ENCODE measurements around the gene BPIFA1.

Gene BPIFA1

GRCh38 chr20:33240923-33241322, 5.1 kb downstream of the BPIFA1 start:
- ATAC-seq (no peak), DNase-seq (no peak)

GRCh38 chr20:33242319-33243100, 6.7 kb downstream of the BPIFA1 start:
- no peak for ATAC-seq
- no peak for DNase-seq

DNA sequence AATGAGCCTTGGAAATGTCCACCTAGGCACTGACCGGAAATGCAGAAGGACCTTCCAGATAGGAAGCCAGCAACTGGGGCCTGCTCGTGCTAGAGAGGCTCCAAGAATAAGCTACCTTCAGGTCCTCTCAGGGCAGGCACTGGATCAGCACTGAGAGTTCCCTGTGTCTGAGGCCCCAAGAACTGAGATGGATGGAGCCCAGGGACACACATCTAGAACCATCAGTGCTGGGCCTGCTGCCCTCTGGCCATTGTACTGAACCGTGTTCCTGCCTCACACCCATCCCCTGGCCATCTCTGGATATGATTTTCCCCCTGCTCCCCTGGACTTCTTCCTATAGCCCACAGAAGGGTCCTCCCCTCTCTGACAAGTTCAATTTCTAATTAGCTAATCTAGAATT, 10.3 kb downstream of the BPIFA1 start:
- DNase-seq (no peak), ATAC-seq (no peak)

DNA sequence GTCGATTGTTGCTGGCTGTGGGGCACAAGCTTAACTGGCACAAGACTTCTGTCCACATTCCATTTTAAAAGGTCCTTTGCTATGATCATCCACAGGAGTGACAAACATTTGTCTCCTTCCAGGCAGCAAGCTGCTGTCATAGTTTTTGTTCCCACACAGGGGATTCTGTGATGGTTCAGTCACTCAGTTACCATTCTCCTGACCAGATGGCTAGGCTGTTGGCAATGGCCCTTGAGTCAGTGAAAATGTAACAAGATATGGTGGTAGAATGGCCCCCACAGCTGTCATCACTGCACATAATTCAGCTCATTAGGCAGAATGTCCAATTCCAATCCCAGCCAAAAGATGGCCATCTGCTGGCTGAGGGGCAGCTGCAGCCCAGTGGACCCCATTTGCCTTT, 13.7 kb downstream of the BPIFA1 start:
- ATAC-seq (no peak), DNase-seq (no peak)

DNA sequence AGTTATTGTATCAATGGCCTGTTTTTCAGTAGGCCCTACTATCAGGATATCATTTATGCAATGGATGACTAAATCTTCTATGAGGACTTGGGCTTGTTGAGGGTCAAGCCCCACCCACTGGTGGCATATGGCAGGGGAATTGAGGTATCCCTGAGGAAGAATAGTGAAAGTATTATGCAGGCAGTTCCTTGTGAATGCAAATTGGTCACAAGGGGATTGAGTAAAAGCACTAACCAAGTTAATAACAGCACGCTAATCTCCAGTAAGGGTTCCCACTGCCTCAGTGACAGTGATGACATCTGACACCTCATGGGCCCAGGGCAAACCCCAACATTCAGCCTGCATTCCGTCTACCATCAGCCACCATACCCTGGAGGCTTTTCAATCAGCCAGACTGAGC, 14.9 kb downstream of the BPIFA1 start:
- ATAC-seq (no peak), DNase-seq (no peak)

- no peak for ATAC-seq
- DNase-seq = no peak
These were observed 15.7 kb downstream of the BPIFA1 start for GRCh38 chr20:33251496-33251895.

GRCh38 chr20:33252460-33252859, 16.7 kb downstream of the BPIFA1 start:
- ATAC-seq = no peak

DNA sequence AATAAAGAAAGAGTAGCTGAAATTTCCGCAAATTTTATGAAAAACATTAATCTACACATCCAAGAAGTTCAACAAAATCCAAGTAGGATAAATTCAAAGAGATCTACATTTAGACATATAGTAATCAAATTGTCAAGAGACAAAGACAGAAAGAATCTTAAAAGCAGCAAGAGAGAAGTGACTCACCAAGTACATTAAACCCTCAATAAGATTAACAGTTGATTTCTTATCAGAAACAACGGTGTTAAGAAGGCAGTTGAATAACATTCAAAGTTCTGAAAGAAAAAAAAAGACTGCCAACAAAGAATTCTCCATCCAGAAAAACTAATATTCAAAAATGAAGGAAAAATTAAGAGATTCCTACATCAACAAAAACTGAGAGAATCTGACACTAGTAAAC, 19.2 kb downstream of the BPIFA1 start:
- ATAC-seq = no peak
- DNase-seq = no peak

More at GRCh38 chr20:33252460-33252859, 16.7 kb downstream of the BPIFA1 start:
- no peak for DNase-seq

- no peak for DNase-seq
These were observed 21.4 kb downstream of the BPIFA1 start for GRCh38 chr20:33257237-33257636.

DNA sequence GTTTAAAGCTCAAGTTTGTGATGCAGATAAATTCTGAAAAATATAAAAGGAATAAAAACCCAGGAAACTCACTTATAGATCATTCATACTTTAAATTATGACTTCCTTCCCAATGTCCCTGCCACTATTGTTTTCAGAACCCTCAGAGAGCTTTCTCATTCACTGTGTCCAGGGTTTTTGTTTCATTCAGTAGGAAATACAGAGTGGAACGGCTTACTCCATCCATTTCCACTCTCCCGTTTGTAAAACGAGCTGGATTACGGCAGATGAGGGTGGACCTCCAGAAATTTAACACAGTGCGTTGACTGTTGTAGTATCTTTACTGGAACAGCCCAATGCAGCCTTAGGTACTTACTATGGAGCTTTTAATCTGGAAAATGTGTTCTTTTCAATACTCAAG, 23.6 kb downstream of the BPIFA1 start:
- no peak for DNase-seq
- ATAC-seq = no peak

More at GRCh38 chr20:33257237-33257636, 21.4 kb downstream of the BPIFA1 start:
- no peak for ATAC-seq

GRCh38 chr20:33261465-33261864, 25.7 kb downstream of the BPIFA1 start:
- ATAC-seq = no peak
- no peak for DNase-seq

GRCh38 chr20:33262658-33263065, 26.9 kb downstream of the BPIFA1 start:
- DNase-seq = no peak
- peak; percentile 36 for ATAC-seq

- no peak for DNase-seq
These were observed 28.0 kb downstream of the BPIFA1 start for GRCh38 chr20:33263784-33264183.

DNA sequence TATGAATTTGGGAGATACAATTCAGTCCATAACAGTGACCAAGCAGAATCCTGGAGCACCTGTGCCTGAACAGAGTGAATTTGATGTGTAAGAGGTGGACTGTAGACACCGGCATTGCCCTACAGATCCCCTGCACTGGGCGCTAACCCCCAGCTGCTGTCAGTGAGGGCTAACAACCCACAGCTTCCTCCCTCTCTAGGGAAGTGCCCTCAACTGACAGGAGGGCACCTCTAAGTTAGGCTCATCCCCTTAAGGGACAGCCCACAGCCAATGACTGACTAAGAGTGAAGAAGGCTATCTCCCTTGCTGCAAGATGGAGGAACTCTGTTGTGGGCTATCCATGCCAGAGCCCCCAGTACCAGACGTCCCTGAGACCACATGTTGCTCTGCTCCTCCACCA, 31.9 kb downstream of the BPIFA1 start:
- DNase-seq (no peak), ATAC-seq (no peak)

More at GRCh38 chr20:33263784-33264183, 28.0 kb downstream of the BPIFA1 start:
- no peak for ATAC-seq

- DNase-seq = no peak
- no peak for ATAC-seq
These were observed 36.5 kb downstream of the BPIFA1 start for GRCh38 chr20:33272155-33272873.

DNA sequence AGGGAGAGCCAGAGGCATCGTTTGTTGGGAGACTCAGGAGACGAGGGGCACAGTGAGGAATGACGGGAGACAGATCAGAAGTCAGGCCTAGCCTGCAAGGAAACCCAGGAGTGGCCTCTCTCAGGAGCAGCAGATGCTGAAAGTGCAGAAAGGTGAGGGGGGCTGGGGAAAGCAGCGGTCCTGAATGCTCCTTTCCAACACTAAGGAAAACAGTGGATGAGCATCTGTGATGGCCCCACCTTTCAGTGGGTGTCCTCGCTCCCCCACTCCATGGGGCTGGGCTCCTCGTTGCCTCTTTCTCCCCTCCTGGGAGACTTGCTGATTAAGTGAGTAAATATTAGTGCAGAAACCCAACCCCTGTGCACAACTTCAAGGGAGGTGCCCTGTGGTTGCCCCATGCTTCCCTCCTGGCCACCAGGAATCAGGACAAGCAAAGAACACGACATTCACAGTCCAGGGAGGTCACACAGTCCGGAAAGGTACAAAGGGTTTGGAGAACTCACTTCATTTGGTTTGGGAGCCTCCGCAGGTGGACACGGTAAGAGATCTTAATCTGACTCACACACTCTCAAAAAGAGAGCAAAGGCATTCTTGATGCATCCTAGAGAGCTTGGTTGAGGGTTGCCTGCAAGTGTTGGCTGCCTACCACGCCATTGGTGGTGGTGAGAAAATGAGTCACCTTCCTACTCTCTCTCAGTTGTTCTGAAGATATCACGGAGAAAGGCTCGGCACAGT, 37.5 kb downstream of the BPIFA1 start:
- DNase-seq (no peak), ATAC-seq (peak; percentile 43)

- DNase-seq = no peak
These were observed 39.4 kb downstream of the BPIFA1 start for GRCh38 chr20:33275215-33275614.

DNA sequence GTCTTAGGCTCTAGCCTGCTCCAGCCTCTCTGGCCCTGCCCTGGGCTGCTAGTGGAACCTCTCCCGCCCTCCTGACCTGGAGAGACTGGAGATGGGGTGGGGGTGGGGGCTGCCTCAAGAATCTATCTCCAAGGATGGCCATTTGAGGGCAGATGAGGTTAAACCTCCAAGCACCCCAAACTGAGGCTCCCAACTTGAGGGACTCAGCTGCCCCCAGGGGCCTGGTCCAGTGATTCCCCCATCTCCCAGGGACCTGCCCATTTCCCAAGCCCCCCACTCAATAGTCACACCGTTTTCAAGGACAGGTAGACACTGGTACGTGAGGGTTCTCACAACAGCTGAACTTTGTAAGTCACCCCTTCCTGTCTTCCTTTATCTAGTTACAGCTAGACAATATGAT, 40.1 kb downstream of the BPIFA1 start:
- ATAC-seq = no peak
- no peak for DNase-seq

More at GRCh38 chr20:33275215-33275614, 39.4 kb downstream of the BPIFA1 start:
- no peak for ATAC-seq

GRCh38 chr20:33276303-33277113, 40.7 kb downstream of the BPIFA1 start:
- ATAC-seq = no peak
- DNase-seq = no peak

- ATAC-seq = no peak
- DNase-seq = no peak
These were observed 42.0 kb downstream of the BPIFA1 start for GRCh38 chr20:33277471-33278441.

- ATAC-seq (no peak), DNase-seq (no peak)
These were observed 42.9 kb downstream of the BPIFA1 start for GRCh38 chr20:33278700-33279099.

Data from stimulated activated naive CD8-positive, alpha-beta T cell treated with anti-CD3 and anti-CD28 coated beads, Interleukin-15, Interleukin-2, amounts not matched to agents 100 U/mL and 50 U/mL, for 24 hours (primary cell).